Endothelial cell (in vitro differentiated cells): ENCODE results near the gene ACSL6. TPM values are rescaled to one million over a fixed set of nuclear protein-coding genes. Genes with fewer than 3 reads are reported as not detected.

Source experiments
- DNase-seq: peaks from one replicate; pipeline ENCODE4 v3.0.0; 2021; ENCODE audit warnings: low spot score
- H3K27ac Mint-ChIP-seq: one replicate; pipeline ENCODE4 v1.8.0; 2021; ENCODE audit warnings: mixed read lengths, inconsistent platforms; ENCODE audit not compliant: unreplicated experiment
- H3K27me3 Mint-ChIP-seq: one replicate; pipeline ENCODE4 v1.8.0; 2021; ENCODE audit warnings: mild to moderate bottlenecking, moderate library complexity, mixed read lengths, inconsistent platforms; ENCODE audit not compliant: unreplicated experiment
- H3K36me3 Mint-ChIP-seq: one replicate; pipeline ENCODE4 v1.8.0; 2021; ENCODE audit warnings: mild to moderate bottlenecking, low read depth, mixed read lengths, inconsistent platforms; ENCODE audit not compliant: unreplicated experiment
- H3K4me1 Mint-ChIP-seq: one replicate; pipeline ENCODE4 v1.8.0; 2021; ENCODE audit warnings: mild to moderate bottlenecking, mixed read lengths, inconsistent platforms; ENCODE audit not compliant: unreplicated experiment
- H3K4me3 Mint-ChIP-seq: one replicate; pipeline ENCODE4 v1.8.0; 2021; ENCODE audit warnings: mild to moderate bottlenecking, mixed read lengths, inconsistent platforms; ENCODE audit not compliant: unreplicated experiment
- H3K9me3 Mint-ChIP-seq: one replicate; pipeline ENCODE4 v1.8.0; 2021; ENCODE audit warnings: mixed read lengths, inconsistent platforms; ENCODE audit not compliant: unreplicated experiment
- CTCF ChIP-seq: fragments of 200-600 bp; sonication (generic); IDR thresholded peaks from one replicate; pipeline ENCODE4 v1.5.0; 2021; ENCODE audit warnings: antibody characterized with exemption; ENCODE audit not compliant: unreplicated experiment
- total RNA-seq: library from RNA; stranded (reverse); fragmentation: NEBNext Ultra II Directional; extraction: Animal tissue kit (Norgen Biotek cat#: 25700); gene quantifications from one replicate; pipeline ENCODE4 v1.2.1, GENCODE V29; 2021; ENCODE audit not compliant: unreplicated experiment

Gene ACSL6
- total RNA-seq, 1 donor from 2014 or later, result 0.80 TPM

DNA sequence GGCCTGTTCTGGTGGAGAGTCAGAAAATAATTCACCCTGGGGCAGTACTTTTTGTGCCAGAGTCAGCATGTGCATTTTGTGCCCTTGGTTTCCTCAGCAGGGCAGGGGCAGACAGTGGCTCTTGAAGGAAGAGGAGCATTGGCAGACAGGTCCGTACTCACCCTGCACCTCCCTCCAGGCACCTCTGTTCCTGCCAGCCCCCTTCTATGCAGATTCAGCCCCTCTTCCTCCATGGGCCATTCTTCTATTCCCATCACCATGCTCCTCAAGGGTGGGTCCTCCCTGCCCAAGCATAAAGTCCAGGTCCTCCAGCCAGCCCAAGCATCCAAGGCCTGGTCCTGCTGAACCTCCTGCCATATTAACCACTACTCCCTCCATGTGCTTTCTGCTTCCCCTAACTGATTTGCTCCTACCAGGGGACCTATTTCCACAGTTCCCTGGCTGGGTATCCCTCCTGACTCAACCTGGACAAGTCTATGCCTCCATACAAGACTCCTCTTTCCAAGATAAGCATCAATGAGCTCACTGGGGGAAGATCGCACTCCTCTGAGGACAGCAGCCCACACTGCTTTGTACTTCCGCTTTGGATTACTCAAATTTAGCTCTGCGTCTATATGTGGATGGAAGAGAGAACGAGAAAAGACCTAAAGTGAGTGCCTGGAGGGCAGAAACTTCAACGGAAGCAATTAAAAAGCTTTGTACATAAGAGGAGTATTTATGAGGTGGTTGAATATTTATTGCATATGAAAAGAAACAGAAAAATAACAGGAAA, 9.3 kb upstream of the ACSL6 start:
- H3K27me3 Mint-ChIP-seq, result no peaks in the 10 kb centered on the region
- H3K4me1 Mint-ChIP-seq, result no peaks in the 10 kb centered on the region
- no peaks in the 10 kb centered on the region for H3K9me3 Mint-ChIP-seq
- no peak for TF ChIP-seq CTCF
- no peak overlapping the region for H3K4me3 Mint-ChIP-seq
- no peaks in the 10 kb centered on the region for H3K36me3 Mint-ChIP-seq
- no peak for DNase-seq
- no peak overlapping the region for H3K27ac Mint-ChIP-seq

DNA sequence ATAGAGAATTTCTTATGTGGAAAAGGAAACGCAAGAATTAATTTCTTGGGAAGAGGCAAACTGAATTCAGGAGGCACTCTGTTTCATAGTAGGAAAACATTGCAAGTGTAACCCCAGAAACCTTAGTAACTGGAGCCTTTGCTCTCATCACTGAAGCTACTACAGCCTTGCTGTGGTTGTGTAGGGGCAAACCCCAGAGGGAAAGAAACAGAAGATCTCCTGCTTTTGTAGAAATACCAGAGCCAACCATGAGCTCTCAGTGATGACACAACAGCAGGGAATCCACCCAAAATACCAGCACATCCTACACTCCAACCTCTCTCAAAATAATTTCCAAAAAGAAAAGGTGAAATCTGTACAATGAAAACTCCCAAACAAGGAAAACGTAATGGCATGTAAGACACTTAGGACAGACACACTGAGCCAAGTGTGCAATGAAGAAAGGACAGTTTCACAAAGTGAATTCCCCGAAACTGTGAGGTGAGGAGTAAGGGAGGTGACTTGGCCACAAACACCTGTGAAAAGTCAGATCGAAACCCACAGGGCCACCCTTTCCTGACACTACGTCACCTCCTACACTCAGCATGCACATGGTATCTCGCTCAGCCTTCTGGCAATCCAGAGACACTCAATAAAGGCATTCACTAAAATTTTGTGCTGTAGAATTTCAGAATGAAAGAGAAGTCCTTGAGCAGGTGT, 8.5 kb upstream of the ACSL6 start:
- Mint-ChIP-seq H3K4me1 (no peaks in the 10 kb centered on the region), H3K27me3 (no peaks in the 10 kb centered on the region), H3K36me3 (no peaks in the 10 kb centered on the region), H3K4me3 (no peak overlapping the region), H3K27ac (no peak overlapping the region), H3K9me3 (no peaks in the 10 kb centered on the region)
- no peak for TF ChIP-seq CTCF
- DNase-seq, result no peak

DNA sequence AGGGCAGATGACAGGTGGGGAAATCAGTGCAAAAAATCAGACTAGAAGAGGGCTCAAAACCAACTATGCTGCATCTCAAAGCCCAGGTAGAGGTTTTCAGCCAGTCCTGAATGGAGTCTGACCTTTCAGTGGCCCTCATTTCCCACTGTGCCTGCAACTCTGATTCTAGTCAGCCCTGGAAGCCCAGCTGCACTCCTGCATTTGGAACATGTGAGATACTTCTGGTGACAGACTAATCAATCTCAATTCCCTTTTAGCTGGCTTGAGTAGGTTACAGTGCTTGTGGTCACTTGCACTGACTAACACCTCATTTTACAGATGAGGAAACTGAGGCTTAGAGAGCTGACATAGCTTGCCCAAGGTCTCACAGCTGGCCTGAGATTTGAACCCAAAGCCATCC, 7.9 kb upstream of the ACSL6 start:
- DNase-seq, result no peak
- Mint-ChIP-seq H3K9me3 (no peaks in the 10 kb centered on the region), H3K27me3 (no peaks in the 10 kb centered on the region), H3K36me3 (no peaks in the 10 kb centered on the region), H3K4me1 (no peaks in the 10 kb centered on the region), H3K4me3 (no peak overlapping the region), H3K27ac (no peak overlapping the region)
- TF ChIP-seq CTCF, result no peak

DNA sequence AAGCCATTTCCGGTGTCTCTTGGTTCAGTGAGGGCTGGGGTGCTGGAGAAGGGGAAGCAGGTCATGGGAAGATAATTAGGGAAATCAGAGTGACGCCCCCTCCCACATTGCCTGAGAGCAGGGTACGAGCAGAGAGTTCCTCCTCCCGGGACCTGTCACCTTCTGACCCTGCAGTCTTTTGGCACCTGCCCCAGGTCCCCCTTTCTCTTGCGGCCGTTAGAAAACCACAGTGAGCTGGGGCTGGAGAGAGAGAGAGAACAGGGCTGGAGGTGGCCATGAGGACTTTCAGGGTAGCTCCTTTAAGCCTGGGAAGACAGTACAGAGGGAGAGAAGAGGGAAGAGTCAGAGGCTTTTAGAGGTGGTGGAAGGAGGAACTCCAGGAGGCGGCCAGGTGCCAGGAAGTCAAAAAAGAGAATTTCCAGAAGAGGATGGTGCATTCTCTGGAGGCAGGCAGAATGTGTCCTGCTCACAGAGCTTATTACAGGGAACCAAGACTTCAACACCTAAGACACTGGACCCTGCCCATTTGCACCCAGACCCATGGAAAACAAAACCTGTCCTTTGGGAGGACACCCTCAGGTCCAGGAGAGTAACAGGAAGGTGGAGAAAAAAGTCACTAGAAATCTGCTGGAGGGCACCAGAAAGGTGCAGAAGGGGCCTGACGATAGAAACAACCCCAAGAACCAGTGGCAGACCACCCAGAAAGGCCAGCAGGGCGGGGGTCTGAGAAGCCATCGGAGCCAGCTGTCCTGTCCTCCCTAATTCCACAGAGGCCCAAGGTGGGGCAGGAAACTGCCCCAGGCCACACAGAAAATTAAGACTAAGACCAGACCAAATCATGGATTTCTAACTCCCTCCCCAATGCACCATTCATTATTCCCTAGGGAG, 6.5 kb upstream of the ACSL6 start:
- H3K27ac Mint-ChIP-seq, result no peak overlapping the region
- no peak for TF ChIP-seq CTCF
- no peak overlapping the region for H3K4me3 Mint-ChIP-seq
- no peaks in the 10 kb centered on the region for H3K4me1 Mint-ChIP-seq
- no peak for DNase-seq
- H3K27me3 Mint-ChIP-seq, result no peaks in the 10 kb centered on the region
- no peaks in the 10 kb centered on the region for H3K36me3 Mint-ChIP-seq
- H3K9me3 Mint-ChIP-seq, result no peaks in the 10 kb centered on the region
